Measurements from ENCODE around the gene NXPE3.
"Not testable (repeated sequence)": the region's sequence is repeated elsewhere in the genome, so short reads cannot be mapped to it uniquely, and the experiment has no call there.

The NXPE3 gene

GRCh38 chr3:101779047-101779821, at the start of gene NXPE3:
NXPE3 (plus strand) TSS chr3:101779211; CDS start chr3:101785597, 6,386 bp downstream.
- Histone ChIP-seq H3K4me1 (ENCODE audit: control insufficient read depth, insufficient read depth, low read length, unreplicated experiment) (peaks cover 11% of the 10 kb centered on the region), H3K4me3 (ENCODE audit: low read depth, low read length) (peak within 1 kb of the TSS; percentile 89), H3K27ac (ENCODE audit: low read depth, low read length) (peak within 1 kb of the TSS; percentile 70), H2AFZ (ENCODE audit: low read length, unreplicated experiment) (peak within 1 kb of the TSS; percentile 81), H3K36me3 (ENCODE audit: insufficient read depth, low read length) (peaks cover 12% of the 10 kb centered on the region; the same call in 1 of the 2 replicates), H3K27me3 (ENCODE audit: insufficient read depth, low read length) (no peaks in the 10 kb centered on the region), H3K79me2 (ENCODE audit: control insufficient read depth, insufficient read depth, low read length, unreplicated experiment) (peaks cover 40% of the 10 kb centered on the region)

- Histone ChIP-seq H3K27ac (ENCODE audit: low read depth, low read length) (no peak overlapping the region), H3K79me2 (ENCODE audit: control insufficient read depth, insufficient read depth, low read length, unreplicated experiment) (peaks cover 21% of the 10 kb centered on the region), H3K27me3 (ENCODE audit: insufficient read depth, low read length) (no peaks in the 10 kb centered on the region), H3K4me1 (ENCODE audit: control insufficient read depth, insufficient read depth, low read length, unreplicated experiment) (peaks cover 8% of the 10 kb centered on the region), H2AFZ (ENCODE audit: low read length, unreplicated experiment) (no peak overlapping the region), H3K36me3 (ENCODE audit: insufficient read depth, low read length) (peaks cover 32% of the 10 kb centered on the region), H3K4me3 (ENCODE audit: low read depth, low read length) (no peak overlapping the region)
These were observed 49.4 kb upstream of the NXPE3 start for GRCh38 chr3:101729586-101729985.

GRCh38 chr3:101730839-101731238, 48.2 kb upstream of the NXPE3 start:
- H3K4me1 ChIP-seq (ENCODE audit: control insufficient read depth, insufficient read depth, low read length, unreplicated experiment) = peaks cover 8% of the 10 kb centered on the region
- peaks cover 44% of the 10 kb centered on the region for H3K36me3 ChIP-seq (ENCODE audit: insufficient read depth, low read length)
- H2AFZ ChIP-seq (ENCODE audit: low read length, unreplicated experiment) = no peak overlapping the region

GRCh38 chr3:101732240-101732641, 46.8 kb upstream of the NXPE3 start:
- Histone ChIP-seq H3K36me3 (ENCODE audit: insufficient read depth, low read length) (peaks cover 54% of the 10 kb centered on the region), H3K4me1 (ENCODE audit: control insufficient read depth, insufficient read depth, low read length, unreplicated experiment) (no peaks in the 10 kb centered on the region), H3K4me3 (ENCODE audit: low read depth, low read length) (no peak overlapping the region), H2AFZ (ENCODE audit: low read length, unreplicated experiment) (no peak overlapping the region), H3K27me3 (ENCODE audit: insufficient read depth, low read length) (no peaks in the 10 kb centered on the region), H3K27ac (ENCODE audit: low read depth, low read length) (no peak overlapping the region), H3K79me2 (ENCODE audit: control insufficient read depth, insufficient read depth, low read length, unreplicated experiment) (peaks cover 2% of the 10 kb centered on the region)

More at GRCh38 chr3:101730839-101731238, 48.2 kb upstream of the NXPE3 start:
- no peaks in the 10 kb centered on the region for H3K27me3 ChIP-seq (ENCODE audit: insufficient read depth, low read length)
- no peak overlapping the region for H3K4me3 ChIP-seq (ENCODE audit: low read depth, low read length)
- no peak overlapping the region for H3K27ac ChIP-seq (ENCODE audit: low read depth, low read length)
- peaks cover 11% of the 10 kb centered on the region for H3K79me2 ChIP-seq (ENCODE audit: control insufficient read depth, insufficient read depth, low read length, unreplicated experiment)

- no peaks in the 10 kb centered on the region for H3K4me1 ChIP-seq (ENCODE audit: control insufficient read depth, insufficient read depth, low read length, unreplicated experiment)
- H3K27me3 ChIP-seq (ENCODE audit: insufficient read depth, low read length) = no peaks in the 10 kb centered on the region
- H3K4me3 ChIP-seq (ENCODE audit: low read depth, low read length) = no peak overlapping the region
- no peak overlapping the region for H3K27ac ChIP-seq (ENCODE audit: low read depth, low read length)
- no peak overlapping the region for H2AFZ ChIP-seq (ENCODE audit: low read length, unreplicated experiment)
- peaks cover 48% of the 10 kb centered on the region for H3K36me3 ChIP-seq (ENCODE audit: insufficient read depth, low read length)
- peaks cover 2% of the 10 kb centered on the region for H3K79me2 ChIP-seq (ENCODE audit: control insufficient read depth, insufficient read depth, low read length, unreplicated experiment)
These were observed 43.2 kb upstream of the NXPE3 start for GRCh38 chr3:101735833-101736232.

- not testable (repeated sequence) for H3K27ac ChIP-seq (ENCODE audit: low read depth, low read length); H3K79me2 ChIP-seq (ENCODE audit: control insufficient read depth, insufficient read depth, low read length, unreplicated experiment); H3K27me3 ChIP-seq (ENCODE audit: insufficient read depth, low read length)
These were observed 37.1 kb upstream of the NXPE3 start for GRCh38 chr3:101741914-101742313.

DNA sequence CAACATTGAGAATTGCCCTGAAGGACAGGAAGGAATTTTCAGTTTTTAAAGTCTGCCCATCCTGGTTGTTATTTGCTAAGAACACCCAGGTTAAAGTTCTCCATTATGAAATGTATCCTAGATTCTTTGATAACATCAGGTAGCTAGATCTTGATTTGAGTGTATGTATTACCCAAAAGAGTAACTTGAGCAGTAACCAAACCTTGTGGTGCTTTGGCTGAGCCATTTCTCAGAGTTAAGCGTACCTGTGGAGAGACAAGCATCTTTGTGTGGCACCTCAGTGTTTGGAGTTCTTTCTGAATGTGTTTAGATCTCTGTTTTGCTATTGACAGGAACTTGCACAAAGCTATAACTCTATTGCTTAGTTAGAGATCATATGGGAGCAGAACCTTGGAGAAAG, 34.2 kb upstream of the NXPE3 start:
- Histone ChIP-seq H2AFZ (ENCODE audit: low read length, unreplicated experiment) (no peak overlapping the region), H3K36me3 (ENCODE audit: insufficient read depth, low read length) (peaks cover 8% of the 10 kb centered on the region; the same call in 1 of the 2 replicates), H3K79me2 (ENCODE audit: control insufficient read depth, insufficient read depth, low read length, unreplicated experiment) (no peaks in the 10 kb centered on the region)

More at GRCh38 chr3:101741914-101742313, 37.1 kb upstream of the NXPE3 start:
- H3K4me3 ChIP-seq (ENCODE audit: low read depth, low read length); H3K4me1 ChIP-seq (ENCODE audit: control insufficient read depth, insufficient read depth, low read length, unreplicated experiment); H2AFZ ChIP-seq (ENCODE audit: low read length, unreplicated experiment); H3K36me3 ChIP-seq (ENCODE audit: insufficient read depth, low read length): not testable (repeated sequence)

DNA sequence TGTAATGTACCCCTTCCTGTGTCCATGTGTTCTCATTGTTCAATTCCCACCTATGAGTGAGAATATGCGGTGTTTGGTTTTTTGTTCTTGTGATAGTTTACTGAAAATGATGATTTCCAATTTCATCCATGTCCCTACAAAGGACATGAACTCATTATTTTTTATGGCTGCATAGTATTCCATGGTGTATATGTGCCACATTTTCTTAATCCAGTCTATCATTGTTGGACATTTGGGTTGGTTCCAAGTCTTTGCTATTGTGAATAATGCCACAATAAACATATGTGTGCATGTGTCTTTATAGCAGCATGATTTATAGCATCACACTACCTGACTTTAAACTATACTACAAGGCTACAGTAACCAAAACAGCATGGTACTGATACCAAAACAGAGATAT, 33.1 kb upstream of the NXPE3 start:
- H3K27me3 ChIP-seq (ENCODE audit: insufficient read depth, low read length); H3K27ac ChIP-seq (ENCODE audit: low read depth, low read length); H3K36me3 ChIP-seq (ENCODE audit: insufficient read depth, low read length); H3K4me1 ChIP-seq (ENCODE audit: control insufficient read depth, insufficient read depth, low read length, unreplicated experiment); H3K79me2 ChIP-seq (ENCODE audit: control insufficient read depth, insufficient read depth, low read length, unreplicated experiment); H2AFZ ChIP-seq (ENCODE audit: low read length, unreplicated experiment); H3K4me3 ChIP-seq (ENCODE audit: low read depth, low read length): not testable (repeated sequence)

More for the DNA sequence above, 34.2 kb upstream of the NXPE3 start:
- Histone ChIP-seq H3K4me1 (ENCODE audit: control insufficient read depth, insufficient read depth, low read length, unreplicated experiment) (no peaks in the 10 kb centered on the region), H3K4me3 (ENCODE audit: low read depth, low read length) (no peak overlapping the region), H3K27ac (ENCODE audit: low read depth, low read length) (no peak overlapping the region), H3K27me3 (ENCODE audit: insufficient read depth, low read length) (no peaks in the 10 kb centered on the region)

DNA sequence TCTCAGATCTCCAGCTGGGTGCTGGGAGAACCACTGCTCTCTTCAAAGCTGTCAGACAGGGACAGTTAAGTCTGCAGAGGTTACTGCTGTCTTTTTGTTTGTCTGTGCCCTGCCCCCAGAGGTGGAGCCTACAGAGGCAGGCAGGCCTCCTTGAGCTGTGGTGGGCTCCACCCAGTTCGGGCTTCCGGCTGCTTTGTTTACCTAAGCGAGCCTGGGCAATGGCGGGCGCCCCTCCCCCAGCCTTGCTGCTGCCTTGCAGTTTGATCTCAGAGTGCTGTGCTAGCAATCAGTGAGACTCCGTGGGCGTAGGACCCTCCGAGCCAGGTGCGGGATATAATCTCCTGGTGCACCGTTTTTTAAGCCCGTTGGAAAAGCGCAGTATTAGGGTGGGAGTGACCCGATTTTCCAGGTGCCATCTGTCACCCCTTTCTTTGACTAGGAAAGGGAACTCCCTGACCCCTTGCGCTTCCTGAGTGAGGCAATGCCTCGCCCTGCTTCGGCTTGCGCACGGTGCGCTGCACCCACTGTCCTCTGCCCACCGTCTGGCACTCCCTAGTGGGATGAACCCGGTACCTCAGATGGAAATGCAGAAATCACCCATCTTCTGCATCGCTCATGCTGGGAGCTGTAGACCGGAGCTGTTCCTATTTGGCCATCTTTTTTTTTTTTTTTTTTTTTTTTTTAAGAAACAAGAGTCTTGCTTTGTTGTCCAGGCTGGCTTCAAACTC, 25.5 kb upstream of the NXPE3 start:
- not testable (repeated sequence) for H3K4me3 ChIP-seq (ENCODE audit: low read depth, low read length); H2AFZ ChIP-seq (ENCODE audit: low read length, unreplicated experiment); H3K27ac ChIP-seq (ENCODE audit: low read depth, low read length)

DNA sequence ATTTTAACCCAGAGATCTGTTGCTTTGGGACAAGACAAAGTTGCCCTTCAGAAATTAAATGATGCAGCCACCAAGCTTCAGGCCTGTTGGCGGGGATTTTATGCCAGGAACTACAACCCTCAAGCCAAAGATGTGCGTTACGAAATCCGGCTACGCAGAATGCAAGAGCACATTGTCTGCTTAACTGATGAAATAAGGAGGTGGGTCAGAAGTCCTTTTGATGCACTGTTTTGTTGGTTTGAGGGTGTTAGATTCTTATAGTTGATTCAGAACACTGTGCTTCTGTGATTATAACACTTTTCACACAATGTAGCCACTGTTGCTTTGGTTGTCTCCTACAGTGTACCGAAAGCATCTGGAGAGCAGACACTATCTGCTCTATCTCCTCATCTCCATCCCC, 20.8 kb upstream of the NXPE3 start:
- H3K36me3 ChIP-seq (ENCODE audit: insufficient read depth, low read length) = peaks cover 35% of the 10 kb centered on the region
- H3K27ac ChIP-seq (ENCODE audit: low read depth, low read length) = no peak overlapping the region
- no peak overlapping the region for H2AFZ ChIP-seq (ENCODE audit: low read length, unreplicated experiment)
- peaks cover 3% of the 10 kb centered on the region for H3K79me2 ChIP-seq (ENCODE audit: control insufficient read depth, insufficient read depth, low read length, unreplicated experiment)
- H3K27me3 ChIP-seq (ENCODE audit: insufficient read depth, low read length) = no peaks in the 10 kb centered on the region
- H3K4me1 ChIP-seq (ENCODE audit: control insufficient read depth, insufficient read depth, low read length, unreplicated experiment) = peaks cover 10% of the 10 kb centered on the region
- H3K4me3 ChIP-seq (ENCODE audit: low read depth, low read length) = no peak overlapping the region

More for the DNA sequence above, 25.5 kb upstream of the NXPE3 start:
- not testable (repeated sequence) for H3K79me2 ChIP-seq (ENCODE audit: control insufficient read depth, insufficient read depth, low read length, unreplicated experiment); H3K27me3 ChIP-seq (ENCODE audit: insufficient read depth, low read length); H3K4me1 ChIP-seq (ENCODE audit: control insufficient read depth, insufficient read depth, low read length, unreplicated experiment)
- peaks cover 24% of the 10 kb centered on the region for H3K36me3 ChIP-seq (ENCODE audit: insufficient read depth, low read length)
